Heart left ventricle (tissue), 16 donors: ENCODE results near the gene LOXL3. TPM values are rescaled to one million over a fixed set of nuclear protein-coding genes. Genes with fewer than 3 reads are reported as not detected.

Experiments used
- ATAC-seq, 4 donors: fragments of 200-7000 bp; cut with Tn5 transposase; one replicate each; pipeline ENCODE4 v1.9.1; 2020 to 2022; ENCODE audit warnings: moderate library complexity in 4 of 4, mild to moderate bottlenecking in 3 of 4, moderate number of reproducible peaks in 1 of 4
- DNase-seq, 5 donors: peaks; one replicate each; pipeline ENCODE4 v3.0.0-alpha.2; 2020
- H3K27ac ChIP-seq, 12 donors: fragments of 200-600 bp; sonication (generic) in 4 of 12; one replicate each; pipeline versions ENCODE4 v1.5.0 to v1.8.0; 2016 to 2022; ENCODE audit warnings: mild to moderate bottlenecking in 2 of 12
- H3K27me3 ChIP-seq, 9 donors: fragments of 200-600 bp; sonication (generic) in 2 of 9; one replicate each; pipeline versions ENCODE4 v1.5.1 to v1.8.0; 2016 to 2022; ENCODE audit warnings: mild to moderate bottlenecking in 3 of 9
- H3K36me3 ChIP-seq, 9 donors: fragments of 200-600 bp; sonication (generic) in 2 of 9; one replicate each; pipeline versions ENCODE4 v1.5.0 to v1.8.0; 2018 to 2022; ENCODE audit warnings: mild to moderate bottlenecking in 2 of 9
- H3K4me1 ChIP-seq, 12 donors: fragments of 200-600 bp; sonication (generic) in 4 of 12; one replicate each; pipeline versions ENCODE4 v1.5.0 to v1.8.0; 2016 to 2022; ENCODE audit warnings: mild to moderate bottlenecking in 3 of 12
- H3K4me3 ChIP-seq, 12 donors: fragments of 200-600 bp; sonication (generic) in 4 of 12; one replicate each; pipeline versions ENCODE4 v1.5.0 to v1.8.0; 2017 to 2022; ENCODE audit warnings: mild to moderate bottlenecking in 9 of 12, moderate library complexity in 4 of 12
- H3K9me3 ChIP-seq, 12 donors: fragments of 200-600 bp; sonication (generic) in 4 of 12; one replicate each; pipeline versions ENCODE4 v1.5.0 to v1.8.0; 2016 to 2022; ENCODE audit warnings: mild to moderate bottlenecking in 1 of 12
- CTCF ChIP-seq, 12 donors: fragments of 200-600 bp; sonication (generic) in 4 of 12; IDR thresholded peaks; one replicate each; pipeline versions ENCODE4 v1.5.0 to v1.8.0; 2018 to 2022; ENCODE audit warnings: antibody characterized with exemption in 12 of 12, mild to moderate bottlenecking in 5 of 12
- POLR2A ChIP-seq, 2 donors: fragments of 450-650 bp; IDR thresholded peaks; one replicate each; pipeline ENCODE4 v1.6.1; 2017; ENCODE audit warnings: antibody characterized with exemption in 2 of 2, mild to moderate bottlenecking in 2 of 2, moderate library complexity in 2 of 2
- WGBS, 4 donors: extraction: QIAGEN DNeasy Blood & Tissue Kit in 2 of 4; methylation state at CpG; one replicate each; pipeline versions ENCODE4 v1.1.5 to v1.1.7; 2013 to 2018; 5-methylcytosine and 5-hydroxymethylcytosine counted together
- intact Hi-C, 10 donors: fragments of 100-400 bp; cut with DNase I; formaldehyde crosslinking; loops; one replicate each; pipeline versions ENCODE4 v1.11.1 to v1.14.2; 2022
- polyA plus RNA-seq, 2 donors: library from polyadenylated mRNA; stranded (reverse); fragments of 200-250 nt; gene quantifications; one replicate each; pipeline ENCODE4 v1.2.3, GENCODE V29; 2013
- total RNA-seq, 9 donors: library from RNA; depleted of rRNA in 2 of 9; stranded (reverse); fragments of >200 nt in 2 of 9; fragmentation: NEBNext Ultra II Directional in 3 of 9; extraction: Animal tissue kit (Norgen Biotek cat#: 25700) in 3 of 9; gene quantifications; one replicate each; pipeline versions ENCODE4 v1.1.0 to v1.2.4, GENCODE V29; 2016 to 2023
- donor health status: ischemic (EF 13 %, LVEDD 7.1; RV severe dilation, severe dysfunction).
- donor health status: healthy with polysubstance abuse.
- donor health status: DM: no; HTN: yes; CAD: no.
- donor health status: DM: no; HTN: no; CAD: no.
- donor health status: ischemic (EF 25% LVEDD 6.9; RV normal size, moderate dysfunction).
- donor health status: ischemic (EF 25% LVEDD 5.7; RV mildly dilated, moderate dysfunction).
- donor health status: healthy.
- donor health status: DM: yes; HTN: yes; CAD: no.
- donor health status: ischemic (EF 35%, LVEDD 5.7; RV mildly dilated, moderate dysfunction).
- donor health status: nonischemic (EF 11% LVEDD 7.7; RV severe dilation, severe dysfunction).
- donor health status: DM: yes; HTN: yes; CAD: no.
- donor health status: PGD.
- donor health status: ischemic (EF 29% LVEDD 5.4; RV normal size, mild dysfunction).
- donor health status: nonischemic (EF 23%, LVEDD 6.1; RV moderate dilation, normal function).

Gene LOXL3
- total and polyA plus RNA-seq, 11 donors: 1.5 to 8.7 (median 3.0) TPM

GRCh38 chr2:74573747-74574562, 20.2 kb upstream of the LOXL3 start:
- intact Hi-C loops: no loop called here
- Histone ChIP-seq H3K4me3 (peak overlapping the region in 1 of 12 donors; percentile 18), H3K36me3 (no peaks in the 10 kb centered on the region), H3K27me3 (peaks cover 0 to 3% (median 0%) of the 10 kb centered on the region in 9 donors), H3K4me1 (peaks cover 0 to 64% (median 5%) of the 10 kb centered on the region in 12 donors), H3K27ac (peak overlapping the region in 2 of 12 donors; percentile 23 to 77), H3K9me3 (no peaks in the 10 kb centered on the region)
- no peak for TF ChIP-seq POLR2A (IDR thresholded peaks at IDR 0.05)
- no peak for TF ChIP-seq CTCF (IDR thresholded peaks at IDR 0.05)
- DNase-seq (no peak), ATAC-seq (peak in 2 of 4 donors; percentile 37 to 59)
- WGBS, 4 donors: 46 to 55% (median 47%) methylated on average over 7 of the region's 7 CpGs

- Histone ChIP-seq H3K27me3 (peaks cover 0 to 3% (median 0%) of the 10 kb centered on the region in 9 donors), H3K9me3 (no peaks in the 10 kb centered on the region), H3K4me1 (peaks cover 0 to 62% (median 2%) of the 10 kb centered on the region in 12 donors), H3K36me3 (no peaks in the 10 kb centered on the region), H3K4me3 (no peak overlapping the region), H3K27ac (no peak overlapping the region)
- intact Hi-C loops: no loop called here
- ATAC-seq: no peak
- TF ChIP-seq CTCF (IDR thresholded peaks at IDR 0.05) (no peak), POLR2A (IDR thresholded peaks at IDR 0.05) (no peak)
- 69 to 79% (median 75%) methylated on average over 3 of the region's 3 CpGs for WGBS, 4 donors
- DNase-seq: no peak
Observed at GRCh38 chr2:74572178-74572925, 18.6 kb upstream of the LOXL3 start.

GRCh38 chr2:74571058-74571457, 17.3 kb upstream of the LOXL3 start:
- Histone ChIP-seq H3K36me3 (no peaks in the 10 kb centered on the region), H3K9me3 (no peaks in the 10 kb centered on the region), H3K27ac (peak overlapping the region in 1 of 12 donors; percentile 11), H3K4me1 (peaks cover 0 to 51% (median 0%) of the 10 kb centered on the region in 12 donors), H3K4me3 (no peak overlapping the region), H3K27me3 (peaks cover 0 to under 1% (median 0%) of the 10 kb centered on the region in 9 donors)
- TF ChIP-seq POLR2A (IDR thresholded peaks at IDR 0.05): no peak
- DNase-seq (no peak), ATAC-seq (no peak)
- 73 to 83% (median 78%) methylated on average over 1 of the region's 1 CpG for WGBS, 4 donors
- intact Hi-C loops: no loop called here

GRCh38 chr2:74569686-74570085, 15.9 kb upstream of the LOXL3 start:
- 38 to 90% (median 82%) methylated on average over 1 of the region's 1 CpG for WGBS, 4 donors
- no peaks in the 10 kb centered on the region for H3K36me3 ChIP-seq
- no peaks in the 10 kb centered on the region for H3K27me3 ChIP-seq
- intact Hi-C loops: no loop called here
- H3K27ac ChIP-seq: no peak overlapping the region
- H3K4me3 ChIP-seq: no peak overlapping the region
- H3K4me1 ChIP-seq: peaks cover 0 to 38% (median 0%) of the 10 kb centered on the region in 12 donors
- ATAC-seq (no peak), DNase-seq (no peak)
- H3K9me3 ChIP-seq: no peaks in the 10 kb centered on the region
- TF ChIP-seq POLR2A (IDR thresholded peaks at IDR 0.05) (no peak), CTCF (IDR thresholded peaks at IDR 0.05) (no peak)
